HepG2 (cell line): ENCODE results near the gene KRT15. TPM values are rescaled to one million over a fixed set of nuclear protein-coding genes. Genes with fewer than 3 reads are reported as not detected.

Source experiments
- ATAC-seq: fragments of 200-7000 bp; cut with Tn5 transposase; 3 replicates; pipeline ENCODE4 v1.9.1; 2020; ENCODE audit warnings: mild to moderate bottlenecking, moderate library complexity
- BruUV-seq: library from RNA; stranded (reverse); fragments of 400-500 nt; replicated peaks from 2 replicates; lab custom pipeline; 2021; lab: Mats Ljungman, UMichigan
- CTCF ChIA-PET: fragments of 300-600 bp; formaldehyde crosslinking; extraction: SDS; loops from one replicate; lab custom pipeline; 2021; ENCODE audit warnings: low total read pairs, inconsistent platforms, low intra/inter-chr PET ratio; lab: Yijun Ruan, JAX
- POLR2A ChIA-PET: fragments of 350-600 bp; sonication (Branson Sonifier 250); formaldehyde crosslinking; loops from one replicate; lab custom pipeline; 2020; ENCODE audit warnings: antibody characterized with exemption, inconsistent platforms; lab: Yijun Ruan, JAX
- DNase-seq: peaks from one replicate; pipeline ENCODE4 v3.0.0-alpha.2; 2015; ENCODE audit warnings: low spot score
- FAIRE-seq: peaks from 3 replicates; lab custom pipeline; 2011; peaks lifted over from hg19 to GRCh38; lab: Jason Lieb, UNC
- H2AFZ ChIP-seq: one replicate; pipeline ENCODE4 v1.6.1; 2011; ENCODE audit warnings: low read length, inconsistent platforms
- H3K27ac ChIP-seq: fragments of 300-600 bp; 3 replicates; pipeline ENCODE4 v1.8.0; 2011; ENCODE audit warnings: mixed run types, mild to moderate bottlenecking, mixed read lengths, low read length, inconsistent platforms; ENCODE audit not compliant: insufficient read depth; ENCODE audit errors: extremely low read length
- H3K27me3 ChIP-seq, 2 experiments: fragments of 200-600 bp in 1 of 2; 2 replicates in 1 of 2; 3 replicates in 1 of 2; pipeline versions ENCODE4 v1.6.0 to v1.8.0; 2011; ENCODE audit warnings: low read length in 2 of 2, mild to moderate bottlenecking in 2 of 2, moderate library complexity in 2 of 2, inconsistent platforms in 1 of 2; ENCODE audit not compliant: insufficient read depth in 2 of 2, control insufficient read depth in 1 of 2
- H3K36me3 ChIP-seq, 2 experiments: fragments of 200-600 bp in 1 of 2; replicated peaks in 1 of 2; 2 replicates in 1 of 2; 3 replicates in 1 of 2; pipeline versions ENCODE4 v1.5.1 to v1.8.0; 2011; ENCODE audit warnings: low read length in 2 of 2, inconsistent platforms in 1 of 2; ENCODE audit not compliant: insufficient read depth in 2 of 2, control insufficient read depth in 1 of 2
- H3K4me1 ChIP-seq: 2 replicates; pipeline ENCODE4 v1.5.1; 2012; ENCODE audit warnings: low read length, inconsistent platforms; ENCODE audit not compliant: insufficient read depth
- H3K4me2 ChIP-seq: 2 replicates; pipeline ENCODE4 v1.6.0; 2011; ENCODE audit warnings: low read depth, low read length, inconsistent platforms
- H3K4me3 ChIP-seq, 3 experiments: fragments of 200-600 bp in 1 of 3; sonication (generic), shearing (Covaris generic) in 1 of 3; replicated peaks in 1 of 3; 2 replicates each; pipeline ENCODE4 v1.5.1; 2011 to 2016; ENCODE audit warnings: low read length in 3 of 3, inconsistent platforms in 2 of 3, low read depth in 2 of 3, mild to moderate bottlenecking in 2 of 3, control low read depth in 1 of 3, mixed read lengths in 1 of 3; ENCODE audit not compliant: insufficient read depth in 1 of 3
- H3K79me2 ChIP-seq: one replicate; pipeline ENCODE4 v1.6.1; 2011; ENCODE audit warnings: low read length, inconsistent platforms; ENCODE audit not compliant: insufficient read depth
- H3K9ac ChIP-seq: 2 replicates; pipeline ENCODE4 v1.6.0; 2011; ENCODE audit warnings: mild to moderate bottlenecking, low read depth, low read length, inconsistent platforms; ENCODE audit not compliant: insufficient read depth
- H3K9me3 ChIP-seq: 2 replicates; pipeline ENCODE4 v1.5.1; 2012; ENCODE audit warnings: mild to moderate bottlenecking, low read length
- H4K20me1 ChIP-seq: 2 replicates; pipeline ENCODE4 v1.6.0; 2011; ENCODE audit warnings: inconsistent platforms, mild to moderate bottlenecking, low read length, moderate library complexity; ENCODE audit not compliant: insufficient read depth
- ATRX ChIP-seq: sonication (generic); formaldehyde crosslinking; IDR thresholded peaks from 2 replicates; pipeline ENCODE4 v1.4.0; 2020; ENCODE audit warnings: missing genetic modification reagents, borderline replicate concordance
- BRD4 ChIP-seq: sonication (generic); formaldehyde crosslinking; IDR thresholded peaks from 2 replicates; pipeline ENCODE4 v1.4.0; 2020; ENCODE audit warnings: missing genetic modification reagents
- CBX1 ChIP-seq: IDR thresholded peaks from one replicate; pipeline ENCODE4 v1.6.1; 2016; ENCODE audit warnings: antibody characterized with exemption, low read depth
- CREBL2 ChIP-seq: sonication (generic); formaldehyde crosslinking; IDR thresholded peaks from 2 replicates; pipeline ENCODE4 v1.8.1; 2023; ENCODE audit warnings: missing genetic modification reagents, mild to moderate bottlenecking, borderline replicate concordance
- JDP2 ChIP-seq: sonication (generic); formaldehyde crosslinking; IDR thresholded peaks from 2 replicates; pipeline ENCODE4 v1.8.1; 2022; ENCODE audit warnings: missing genetic modification reagents, borderline replicate concordance
- KDM4B ChIP-seq: sonication (generic); formaldehyde crosslinking; IDR thresholded peaks from 2 replicates; pipeline ENCODE4 v1.4.0; 2020; ENCODE audit warnings: missing genetic modification reagents
- MTA1 ChIP-seq: sonication (generic); formaldehyde crosslinking; IDR thresholded peaks from 2 replicates; pipeline ENCODE4 v1.4.0; 2020; ENCODE audit warnings: missing genetic modification reagents, mild to moderate bottlenecking, borderline replicate concordance
- MTA3 ChIP-seq: sonication (generic); formaldehyde crosslinking; IDR thresholded peaks from 2 replicates; pipeline ENCODE4 v1.4.0; 2020; ENCODE audit warnings: missing genetic modification reagents
- NFATC3 ChIP-seq: sonication (generic); formaldehyde crosslinking; IDR thresholded peaks from 2 replicates; pipeline ENCODE4 v1.5.1; 2020; ENCODE audit warnings: mild to moderate bottlenecking, missing genetic modification reagents
- NFE2L2 ChIP-seq: fragments of 150-350 bp; IDR thresholded peaks from 2 replicates; pipeline ENCODE4 v1.6.1; 2014; ENCODE audit warnings: low read length
- NFRKB ChIP-seq: fragments of 450-650 bp; IDR thresholded peaks from 2 replicates; pipeline ENCODE4 v1.6.1; 2017
- NR2F6 ChIP-seq, 2 experiments: IDR thresholded peaks; 2 replicates each; pipeline ENCODE4 v1.6.1; 2016; ENCODE audit warnings: antibody characterized with exemption in 1 of 2, mild to moderate bottlenecking in 1 of 2
- PCBP1 ChIP-seq: fragments of 200-400 bp; formaldehyde crosslinking; IDR thresholded peaks from 2 replicates; pipeline ENCODE4 v1.6.1; 2017; ENCODE audit warnings: mild to moderate bottlenecking, low read depth, low read length, borderline replicate concordance
- TBL1XR1 ChIP-seq: fragments of 150-350 bp; IDR thresholded peaks from 2 replicates; pipeline ENCODE4 v1.6.1; 2014; ENCODE audit warnings: borderline replicate concordance, low read length; ENCODE audit not compliant: partially characterized antibody
- TFAP4 ChIP-seq: sonication (generic); IDR thresholded peaks from 2 replicates; pipeline ENCODE4 v1.6.1; 2016; ENCODE audit warnings: low read depth, borderline replicate concordance
- YEATS4 ChIP-seq: sonication (generic); formaldehyde crosslinking; IDR thresholded peaks from 2 replicates; pipeline ENCODE4 v1.4.0; 2020; ENCODE audit warnings: missing genetic modification reagents, borderline replicate concordance
- ZBTB14 ChIP-seq: sonication (generic); formaldehyde crosslinking; IDR thresholded peaks from 2 replicates; pipeline ENCODE4 v1.4.0; 2020; ENCODE audit warnings: missing genetic modification reagents
- ZFP36L1 ChIP-seq: sonication (generic); formaldehyde crosslinking; IDR thresholded peaks from 2 replicates; pipeline ENCODE4 v1.8.0; 2022; ENCODE audit warnings: mild to moderate bottlenecking, missing genetic modification reagents, moderate library complexity
- ZNF451 ChIP-seq: sonication (generic); formaldehyde crosslinking; IDR thresholded peaks from 2 replicates; pipeline ENCODE4 v1.5.0; 2020; ENCODE audit warnings: mild to moderate bottlenecking, missing genetic modification reagents
- ZNF605 ChIP-seq: sonication (generic); formaldehyde crosslinking; IDR thresholded peaks from 2 replicates; pipeline ENCODE4 v1.8.0; 2022; ENCODE audit warnings: mild to moderate bottlenecking, missing genetic modification reagents
- WGBS: methylation state at CpG from one replicate; pipeline ENCODE4 v1.1.6; 2017; ENCODE audit warnings: low lambda C conversion rate; 5-methylcytosine and 5-hydroxymethylcytosine counted together
- in situ Hi-C: cut with HindIII; loops from 2 replicates; pipeline ENCODE4 v1.10.0; 2017; ENCODE audit warnings: low pct_unique_long_range_greater_than_20kb; ENCODE audit not compliant: extremely low pct_ligation_motif_present
- intact Hi-C: fragments of 100-400 bp; cut with micrococcal nuclease; formaldehyde crosslinking; loops from one replicate; pipeline ENCODE4 v1.10.0; 2022; ENCODE audit not compliant: unreplicated experiment
- polyA plus RNA-seq, 8 experiments: library from polyadenylated mRNA; depleted of rRNA in 3 of 8; stranded (reverse) in 7 of 8; unstranded in 1 of 8; fragments of >200 nt; fragmentation: Illumina TruSeq in 4 of 8; extraction: Trizol in 4 of 8; gene quantifications; 2 replicates each; pipeline versions ENCODE4 v1.2.1 to v1.2.3, GENCODE V29; 2011 to 2016; ENCODE audit warnings: low read depth in 4 of 8, missing spikeins in 1 of 8, mixed read lengths in 1 of 8; ENCODE audit not compliant: insufficient read depth in 1 of 8
- total RNA-seq, 5 experiments: library from RNA; depleted of rRNA; stranded (reverse); fragments of >200 nt; fragmentation: Illumina TruSeq; extraction: Trizol; gene quantifications; 2 replicates each; pipeline ENCODE4 v1.2.3, GENCODE V29; 2016; ENCODE audit warnings: low read depth in 1 of 5

The KRT15 gene
- total and polyA plus RNA-seq, 2 of the 13 experiments (the other 11 are each of a cell fraction or from before 2014, with no cell fraction given) = 0.46 to 0.63 TPM

- TF ChIP-seq NFE2L2 (no peak), NR2F6 (IDR thresholded peaks at IDR 0.05) (no peak), NR2F6 (CRISPR knock-in tag; IDR thresholded peaks at IDR 0.05) (no peak), NFRKB (no peak)
Observed at GRCh38 chr17:41559548-41559947, 40.9 kb upstream of the KRT15 start (continued).

- Histone ChIP-seq H3K4me3 (no peak overlapping the region), H3K9ac (no peak overlapping the region), H3K4me2 (no peak overlapping the region), H3K9me3 (no peaks in the 10 kb centered on the region), H3K79me2 (no peaks in the 10 kb centered on the region), H3K36me3 (no peaks in the 10 kb centered on the region), H2AFZ (no peak overlapping the region), H3K4me1 (no peaks in the 10 kb centered on the region), H3K27me3 (peaks cover 4 to 34% of the 10 kb centered on the region in 2 experiments; a peak in 4 of 5 replicates), H3K27ac (no peak overlapping the region), H4K20me1 (no peaks in the 10 kb centered on the region)
- TF ChIP-seq BRD4 (no peak), CREBL2 (no peak), TBL1XR1 (no peak), ZNF605 (CRISPR knock-in tag) (no peak), MTA3 (no peak), CBX1 (no peak), KDM4B (CRISPR knock-in tag) (no peak), JDP2 (no peak), ZFP36L1 (CRISPR knock-in tag) (no peak), YEATS4 (no peak), ATRX (CRISPR knock-in tag) (no peak), MTA1 (no peak), ZNF451 (CRISPR knock-in tag) (no peak), TFAP4 (no peak), ZBTB14 (CRISPR knock-in tag) (no peak), NFATC3 (no peak), NFRKB (no peak), PCBP1 (no peak)
- 21% methylated on average over 9 of the region's 9 CpGs for WGBS
- no peak for ATAC-seq
- BruUV-seq = no TSS peak
- no peak for DNase-seq
- ChIA-PET CTCF (no interaction called here), POLR2A (no interaction called here)
- in situ Hi-C loops (no loop called here), intact Hi-C loops (no loop called here)
- FAIRE-seq = no peak
Observed at GRCh38 chr17:41556931-41557330, 38.2 kb upstream of the KRT15 start.
